Measurements from ENCODE around the gene NPRL2. TPM values are rescaled to one million over a fixed set of nuclear protein-coding genes. Genes with fewer than 3 reads are reported as not detected.
A peak's percentile ranks its signal among the peaks of the same experiment; 100 is the strongest.

NPRL2 gene
- total RNA-seq, 2 experiments from 2014 or later: 27.7 to 31.3 TPM

GRCh38 chr3:50369012-50369670 lies 18.6 kb upstream of the NPRL2 start:
- no peaks in the 10 kb centered on the region for H3K36me3 Mint-ChIP-seq (ENCODE audit: low read depth)
- peaks cover 28% of the 10 kb centered on the region for H3K4me1 Mint-ChIP-seq (ENCODE audit: low read depth)
- no peak overlapping the region for H3K27ac Mint-ChIP-seq
- no peak for DNase-seq
- no peaks in the 10 kb centered on the region for H3K9me3 Mint-ChIP-seq
- no peak overlapping the region for H3K4me3 Mint-ChIP-seq
- intact Hi-C loops (cut with micrococcal nuclease): no loop called here
- CTCF ChIA-PET: no interaction called here
- no peaks in the 10 kb centered on the region for H3K27me3 Mint-ChIP-seq (ENCODE audit: low read depth)

- Mint-ChIP-seq H3K4me3 (peak overlapping the region; percentile 79), H3K36me3 (ENCODE audit: low read depth) (no peaks in the 10 kb centered on the region), H3K4me1 (ENCODE audit: low read depth) (peaks cover 16% of the 10 kb centered on the region), H3K27ac (peak overlapping the region; percentile 50), H3K27me3 (ENCODE audit: low read depth) (no peaks in the 10 kb centered on the region), H3K9me3 (no peaks in the 10 kb centered on the region)
- intact Hi-C loops (cut with micrococcal nuclease): loop anchor here (1.0 kb wide), 1 partner anchor 16 kb away; the partner anchor contains the start of genes CYB561D2 and NPRL2
- DNase-seq: no peak
- CTCF ChIA-PET: interaction anchor here (0.8 to 1.1 kb wide), 4 partner anchors 16 to 184 kb away, joined by 3 read pairs; partner anchors contain the start of genes CYB561D2 and NPRL2
Measured at GRCh38 chr3:50365842-50366220, 15.3 kb upstream of the NPRL2 start.

- Mint-ChIP-seq H3K27ac (peak overlapping the region; percentile 50), H3K4me1 (ENCODE audit: low read depth) (peaks cover 17% of the 10 kb centered on the region), H3K36me3 (ENCODE audit: low read depth) (no peaks in the 10 kb centered on the region), H3K4me3 (peak overlapping the region; percentile 79), H3K27me3 (ENCODE audit: low read depth) (no peaks in the 10 kb centered on the region), H3K9me3 (no peaks in the 10 kb centered on the region)
- intact Hi-C loops (cut with micrococcal nuclease): loop anchor here (1.0 kb wide), 1 partner anchor 15 kb away; the partner anchor contains the start of genes CYB561D2 and NPRL2
- CTCF ChIA-PET: interaction anchor here (0.8 to 1.1 kb wide), 4 partner anchors 15 to 185 kb away, joined by 3 read pairs; partner anchors contain the start of genes CYB561D2 and NPRL2
- peak; percentile 98 for DNase-seq
Measured at GRCh38 chr3:50365080-50365841, 14.7 kb upstream of the NPRL2 start.

GRCh38 chr3:50364573-50365079 lies 14.1 kb upstream of the NPRL2 start:
- CTCF ChIA-PET: interaction anchor here (1.0 kb wide), 1 partner anchor 185 kb away, joined by 3 read pairs; no protein-coding TSS in a partner anchor
- Mint-ChIP-seq H3K4me1 (ENCODE audit: low read depth) (peaks cover 23% of the 10 kb centered on the region), H3K36me3 (ENCODE audit: low read depth) (no peaks in the 10 kb centered on the region), H3K27ac (no peak overlapping the region), H3K27me3 (ENCODE audit: low read depth) (no peaks in the 10 kb centered on the region), H3K4me3 (peak overlapping the region; percentile 79), H3K9me3 (no peaks in the 10 kb centered on the region)
- intact Hi-C loops (cut with micrococcal nuclease): loop anchor here (1.0 kb wide), 1 partner anchor 14 kb away; the partner anchor contains the start of genes CYB561D2 and NPRL2
- no peak for DNase-seq

- no peaks in the 10 kb centered on the region for H3K9me3 Mint-ChIP-seq
- DNase-seq: no peak
- intact Hi-C loops (cut with micrococcal nuclease): loop anchor here (1.0 to 10.0 kb wide), 9 partner anchors 8 to 1025 kb away; partner anchors contain the start of genes C3orf18, GNAI2, HYAL3 and IFRD2
- H3K36me3 Mint-ChIP-seq (ENCODE audit: low read depth): peaks cover 12% of the 10 kb centered on the region
- CTCF ChIA-PET: no interaction called here
- H3K27ac Mint-ChIP-seq: peak overlapping the region; percentile 89
- no peaks in the 10 kb centered on the region for H3K27me3 Mint-ChIP-seq (ENCODE audit: low read depth)
- H3K4me1 Mint-ChIP-seq (ENCODE audit: low read depth): peaks cover 43% of the 10 kb centered on the region
- H3K4me3 Mint-ChIP-seq: peak overlapping the region; percentile 97
Measured at GRCh38 chr3:50359760-50360110, 9.2 kb upstream of the NPRL2 start.

- intact Hi-C loops (cut with micrococcal nuclease): loop anchor here (1.0 to 10.0 kb wide), 9 partner anchors 8 to 1026 kb away; partner anchors contain the start of genes C3orf18, GNAI2, HYAL3 and IFRD2
- Mint-ChIP-seq H3K9me3 (no peaks in the 10 kb centered on the region), H3K36me3 (ENCODE audit: low read depth) (peaks cover 16% of the 10 kb centered on the region), H3K27ac (peak within 1 kb of the TSS; percentile 89), H3K4me1 (ENCODE audit: low read depth) (peaks cover 43% of the 10 kb centered on the region), H3K27me3 (ENCODE audit: low read depth) (no peaks in the 10 kb centered on the region), H3K4me3 (peak within 1 kb of the TSS; percentile 97)
- CTCF ChIA-PET: no interaction called here
- peak; percentile 98 for DNase-seq
Measured at GRCh38 chr3:50358911-50359759, 8.6 kb upstream of the NPRL2 start, which contains the start of gene TMEM115. Gene TMEM115 (minus strand): TSS chr3:50359521. CDS start chr3:50359063, 458 bp downstream.

- DNase-seq: no peak
- H3K36me3 Mint-ChIP-seq (ENCODE audit: low read depth): peaks cover 16% of the 10 kb centered on the region
- H3K27ac Mint-ChIP-seq: peak overlapping the region; percentile 82
- peak overlapping the region; percentile 97 for H3K4me3 Mint-ChIP-seq
- peaks cover 43% of the 10 kb centered on the region for H3K4me1 Mint-ChIP-seq (ENCODE audit: low read depth)
- intact Hi-C loops (cut with micrococcal nuclease): loop anchor here (2.0 to 10.0 kb wide), 2 partner anchors 208 to 1026 kb away; partner anchors contain the start of genes C3orf18 and MANF
- H3K27me3 Mint-ChIP-seq (ENCODE audit: low read depth): no peaks in the 10 kb centered on the region
- CTCF ChIA-PET: no interaction called here
- no peaks in the 10 kb centered on the region for H3K9me3 Mint-ChIP-seq
Measured at GRCh38 chr3:50358355-50358910, 7.9 kb upstream of the NPRL2 start.

GRCh38 chr3:50357481-50357880 lies 6.9 kb upstream of the NPRL2 start:
- no peaks in the 10 kb centered on the region for H3K27me3 Mint-ChIP-seq (ENCODE audit: low read depth)
- peaks cover 43% of the 10 kb centered on the region for H3K4me1 Mint-ChIP-seq (ENCODE audit: low read depth)
- CTCF ChIA-PET: interaction anchor here (1.3 kb wide), 1 partner anchor 10 kb away, joined by 5 read pairs; no protein-coding TSS in a partner anchor
- no peak for DNase-seq
- H3K27ac Mint-ChIP-seq: peak overlapping the region; percentile 13
- no peaks in the 10 kb centered on the region for H3K9me3 Mint-ChIP-seq
- peak overlapping the region; percentile 97 for H3K4me3 Mint-ChIP-seq
- intact Hi-C loops (cut with micrococcal nuclease): loop anchor here (10.0 kb wide), 1 partner anchor 1027 kb away; the partner anchor contains the start of gene MANF
- peaks cover 16% of the 10 kb centered on the region for H3K36me3 Mint-ChIP-seq (ENCODE audit: low read depth)

GRCh38 chr3:50356553-50356952 lies 6.0 kb upstream of the NPRL2 start:
- intact Hi-C loops (cut with micrococcal nuclease): loop anchor here (10.0 kb wide), 1 partner anchor 1028 kb away; the partner anchor contains the start of gene MANF
- Mint-ChIP-seq H3K27ac (no peak overlapping the region), H3K4me3 (no peak overlapping the region), H3K9me3 (no peaks in the 10 kb centered on the region), H3K4me1 (ENCODE audit: low read depth) (peaks cover 48% of the 10 kb centered on the region), H3K36me3 (ENCODE audit: low read depth) (peaks cover 18% of the 10 kb centered on the region), H3K27me3 (ENCODE audit: low read depth) (no peaks in the 10 kb centered on the region)
- CTCF ChIA-PET: interaction anchor here (1.5 to 1.6 kb wide), 2 partner anchors 11 to 185 kb away, joined by 4 to 6 read pairs; partner anchors contain the start of gene ZMYND10
- no peak for DNase-seq

GRCh38 chr3:50355829-50356552 lies 5.4 kb upstream of the NPRL2 start:
- intact Hi-C loops (cut with micrococcal nuclease): loop anchor here (10.0 kb wide), 1 partner anchor 1029 kb away; the partner anchor contains the start of gene MANF
- no peak overlapping the region for H3K4me3 Mint-ChIP-seq
- peaks cover 54% of the 10 kb centered on the region for H3K4me1 Mint-ChIP-seq (ENCODE audit: low read depth)
- no peaks in the 10 kb centered on the region for H3K9me3 Mint-ChIP-seq
- no peaks in the 10 kb centered on the region for H3K27me3 Mint-ChIP-seq (ENCODE audit: low read depth)
- H3K36me3 Mint-ChIP-seq (ENCODE audit: low read depth): peaks cover 18% of the 10 kb centered on the region
- DNase-seq: no peak
- peak overlapping the region; percentile 13 for H3K27ac Mint-ChIP-seq
- CTCF ChIA-PET: interaction anchor here (1.5 to 1.6 kb wide), 2 partner anchors 11 to 186 kb away, joined by 4 to 6 read pairs; partner anchors contain the start of gene ZMYND10

Measured in activated naive CD4-positive, alpha-beta T cell treated with anti-CD3 and anti-CD28 coated beads for 36 hours (primary cell).